Stimulated activated naive CD4-positive, alpha-beta T cell treated with Interleukin-2 at 50 U/mL for 16 hours (primary cell): ENCODE results near the gene SLC30A10.
"Not testable (repeated sequence)": the region's sequence is repeated elsewhere in the genome, so short reads cannot be mapped to it uniquely, and the experiment has no call there.

ENCODE experiments used
- DNase-seq: peaks from one replicate; lab custom pipeline; 2025; lab: John Stamatoyannopoulos, UW

The SLC30A10 gene

GRCh38 chr1:219927956-219928790 lies at the start of gene SLC30A10:
SLC30A10 (minus strand) TSS chr1:219928557; CDS start chr1:219928440, 117 bp downstream.
- no peak for DNase-seq

- no peak for DNase-seq
Measured at GRCh38 chr1:219973213-219973612, 44.9 kb upstream of the SLC30A10 start.

GRCh38 chr1:219967361-219967760 lies 39.0 kb upstream of the SLC30A10 start:
- no peak for DNase-seq

- no peak for DNase-seq
Measured at GRCh38 chr1:219966071-219966349, 37.7 kb upstream of the SLC30A10 start.

- no peak for DNase-seq
Measured at GRCh38 chr1:219965285-219966070, 37.1 kb upstream of the SLC30A10 start.

GRCh38 chr1:219963432-219963831 lies 35.1 kb upstream of the SLC30A10 start:
- no peak for DNase-seq

GRCh38 chr1:219961684-219962083 lies 33.3 kb upstream of the SLC30A10 start:
- no peak for DNase-seq

GRCh38 chr1:219959540-219960203 lies 31.3 kb upstream of the SLC30A10 start:
- no peak for DNase-seq

GRCh38 chr1:219958875-219959417 lies 30.6 kb upstream of the SLC30A10 start:
- DNase-seq, result no peak

GRCh38 chr1:219954736-219955421 lies 26.5 kb upstream of the SLC30A10 start:
- no peak for DNase-seq

- DNase-seq, result no peak
Measured at GRCh38 chr1:219954052-219954451, 25.7 kb upstream of the SLC30A10 start.

- no peak for DNase-seq
Measured at GRCh38 chr1:219952361-219952760, 24.0 kb upstream of the SLC30A10 start.

GRCh38 chr1:219949227-219949626 lies 20.9 kb upstream of the SLC30A10 start:
- DNase-seq, result not testable (repeated sequence)

GRCh38 chr1:219948766-219949165 lies 20.4 kb upstream of the SLC30A10 start:
- DNase-seq, result not testable (repeated sequence)

GRCh38 chr1:219945795-219946194 lies 17.4 kb upstream of the SLC30A10 start:
- no peak for DNase-seq

GRCh38 chr1:219941179-219942118 lies 13.1 kb upstream of the SLC30A10 start:
- DNase-seq, result no peak

GRCh38 chr1:219940707-219941106 lies 12.3 kb upstream of the SLC30A10 start:
- no peak for DNase-seq

GRCh38 chr1:219938706-219939105 lies 10.3 kb upstream of the SLC30A10 start:
- DNase-seq, result no peak

GRCh38 chr1:219933763-219934162 lies 5.4 kb upstream of the SLC30A10 start:
- not testable (repeated sequence) for DNase-seq

- no peak for DNase-seq
Measured at GRCh38 chr1:219931033-219931432, 2.7 kb upstream of the SLC30A10 start.

- DNase-seq, result no peak
Measured at GRCh38 chr1:219928791-219929118, 398 bp upstream of the SLC30A10 start.
